HG02870 (cell line): Measurements from ENCODE around the gene FHL1.
"Not testable (repeated sequence)": the region's sequence is repeated elsewhere in the genome, so short reads cannot be mapped to it uniquely, and the experiment has no call there.

Experiments used
- ATAC-seq: cut with Tn5 transposase; IDR thresholded peaks from one replicate; pipeline ENCODE4 v1.9.1; 2021; ENCODE audit warnings: mild to moderate bottlenecking, moderate library complexity; ENCODE audit not compliant: unreplicated experiment

Gene FHL1

DNA sequence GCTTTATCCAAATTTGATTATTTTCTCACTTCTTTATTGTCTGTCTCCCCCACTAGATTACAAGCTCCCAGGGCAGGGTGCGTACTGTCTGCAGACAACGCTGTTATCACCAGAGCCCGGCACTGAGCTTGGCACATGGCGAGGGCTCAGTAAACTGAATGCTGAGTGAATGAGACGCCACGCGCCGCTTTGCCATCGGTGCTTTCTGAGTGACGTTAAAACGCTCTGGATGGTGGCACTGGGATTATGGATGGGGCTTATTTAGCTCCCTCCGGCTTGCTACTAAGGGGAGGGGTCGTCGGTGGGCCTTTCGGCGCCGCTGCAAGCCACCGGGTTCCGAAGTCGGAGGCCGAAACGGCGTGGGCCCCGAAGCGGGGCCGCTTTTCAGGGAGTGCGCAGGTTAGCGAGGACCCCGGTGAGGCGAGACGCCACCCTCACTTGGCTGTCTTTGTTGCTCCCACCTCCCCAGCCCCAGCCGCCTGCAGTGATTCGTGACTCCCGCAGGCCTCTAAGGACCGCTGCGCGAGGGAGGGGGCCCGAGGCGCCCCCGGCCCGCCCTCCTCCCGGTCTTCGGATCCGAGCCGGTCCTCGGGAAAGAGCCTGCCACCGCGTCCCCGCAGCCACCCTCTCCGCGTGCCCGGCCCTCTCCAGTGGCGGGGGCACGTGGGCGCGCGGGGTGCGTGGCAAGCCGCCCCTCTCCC is 569 bp upstream of the FHL1 start:
- ATAC-seq: no peak

GRCh38 chrX:136147976-136148375 is 643 bp downstream of the FHL1 start:
- ATAC-seq: no peak

DNA sequence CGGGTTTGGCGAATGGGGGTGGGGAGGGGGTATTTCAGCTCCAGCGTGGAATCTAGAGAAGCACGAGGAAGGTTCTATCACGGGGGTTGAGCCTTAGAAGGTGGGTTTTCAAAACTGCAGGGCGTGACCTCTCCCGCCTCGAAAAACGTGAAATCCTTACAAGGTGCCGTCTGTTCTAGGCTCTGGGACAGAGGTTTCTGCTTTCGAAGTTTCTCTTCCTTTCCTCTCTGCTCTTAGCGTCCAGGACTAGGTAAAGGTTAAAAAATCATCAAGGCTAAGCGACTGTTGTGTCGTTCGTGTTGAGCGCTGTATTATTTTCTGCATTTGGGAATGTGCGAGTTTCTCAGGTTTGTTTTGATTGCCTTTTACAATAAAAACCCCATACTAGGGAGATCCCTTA is 1.1 kb downstream of the FHL1 start:
- ATAC-seq: no peak

GRCh38 chrX:136154998-136155397 is 7.7 kb downstream of the FHL1 start:
- ATAC-seq: no peak

GRCh38 chrX:136156560-136157117 is 9.3 kb downstream of the FHL1 start:
- no peak for ATAC-seq

GRCh38 chrX:136157187-136157586 is 9.9 kb downstream of the FHL1 start:
- ATAC-seq: no peak

- ATAC-seq: no peak
Observed at GRCh38 chrX:136158685-136159084, 11.4 kb downstream of the FHL1 start.

DNA sequence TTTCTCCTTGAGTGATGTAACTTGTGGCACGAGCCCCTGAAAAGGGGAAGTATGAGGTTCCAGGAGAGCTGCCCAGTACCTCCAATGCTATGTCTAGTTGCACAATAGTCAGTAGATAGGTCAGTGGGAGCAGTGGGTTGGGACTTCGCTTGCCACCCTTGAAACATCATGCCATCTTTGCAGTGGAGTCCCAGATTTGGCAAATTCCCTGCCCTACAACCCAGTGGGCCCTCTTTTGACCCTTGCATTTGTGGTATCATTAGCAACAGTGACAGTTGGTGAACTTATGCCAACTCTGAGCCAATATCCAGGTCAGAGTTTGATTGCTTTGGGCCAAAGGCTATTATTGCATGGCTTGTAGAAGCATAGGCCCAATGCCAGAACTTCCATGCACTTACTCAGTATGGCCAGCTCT is 12.3 kb downstream of the FHL1 start:
- ATAC-seq: no peak

DNA sequence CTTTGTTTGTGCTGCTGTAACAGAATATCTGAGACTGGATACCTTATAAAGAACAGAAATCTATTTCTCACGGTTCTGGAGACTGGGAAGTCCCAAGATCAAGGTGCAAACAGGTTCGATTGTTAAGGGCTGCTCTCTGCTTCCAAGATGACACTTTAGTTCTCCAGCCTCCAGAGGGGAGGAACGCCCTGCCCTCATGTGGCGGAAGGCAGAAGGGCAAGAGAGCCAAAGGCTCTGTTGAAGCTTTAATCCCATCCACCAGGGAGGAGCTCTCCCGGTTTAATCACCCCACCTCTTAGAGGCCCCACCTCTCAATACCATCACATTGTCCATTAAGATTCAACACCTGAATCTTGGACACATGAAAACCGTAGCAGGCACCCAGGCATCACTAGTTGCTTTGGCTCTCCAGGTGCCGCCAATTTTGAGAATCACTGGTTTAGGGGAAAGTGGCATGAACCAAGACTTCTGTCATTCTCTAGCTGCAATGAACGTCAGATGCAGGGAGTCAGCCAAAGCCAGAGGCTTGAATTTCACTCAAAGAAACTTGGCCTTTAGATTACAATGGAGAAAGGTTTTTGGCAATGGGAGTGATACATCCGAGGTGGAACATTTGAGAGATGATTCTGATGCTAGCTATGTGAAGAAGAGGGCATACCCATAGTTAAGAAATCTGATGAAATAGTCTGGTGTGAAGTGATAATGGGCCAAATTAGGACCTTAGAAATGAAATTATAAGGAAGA is 15.7 kb downstream of the FHL1 start:
- peak; percentile 85 for ATAC-seq

- ATAC-seq: no peak
Observed at GRCh38 chrX:136163689-136164088, 16.4 kb downstream of the FHL1 start.

DNA sequence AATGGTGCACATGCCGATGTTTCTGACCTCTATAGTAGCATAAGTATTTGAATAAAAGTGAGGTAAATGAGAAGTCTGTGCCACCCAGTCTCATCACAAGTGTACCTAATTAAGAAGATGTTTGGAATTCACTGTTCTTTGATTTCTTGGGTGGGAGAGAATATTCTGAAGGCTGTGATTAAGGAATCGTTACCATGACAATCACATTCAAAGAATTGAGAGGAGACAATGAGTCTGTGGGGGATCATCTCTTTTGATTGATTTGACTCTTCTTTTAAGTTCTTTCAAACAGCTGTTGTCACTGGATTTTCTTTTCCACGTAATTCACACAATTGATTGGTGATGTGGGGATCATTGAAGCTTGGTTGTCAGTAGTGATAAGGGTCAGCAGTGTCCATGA is 18.1 kb downstream of the FHL1 start:
- no peak for ATAC-seq

DNA sequence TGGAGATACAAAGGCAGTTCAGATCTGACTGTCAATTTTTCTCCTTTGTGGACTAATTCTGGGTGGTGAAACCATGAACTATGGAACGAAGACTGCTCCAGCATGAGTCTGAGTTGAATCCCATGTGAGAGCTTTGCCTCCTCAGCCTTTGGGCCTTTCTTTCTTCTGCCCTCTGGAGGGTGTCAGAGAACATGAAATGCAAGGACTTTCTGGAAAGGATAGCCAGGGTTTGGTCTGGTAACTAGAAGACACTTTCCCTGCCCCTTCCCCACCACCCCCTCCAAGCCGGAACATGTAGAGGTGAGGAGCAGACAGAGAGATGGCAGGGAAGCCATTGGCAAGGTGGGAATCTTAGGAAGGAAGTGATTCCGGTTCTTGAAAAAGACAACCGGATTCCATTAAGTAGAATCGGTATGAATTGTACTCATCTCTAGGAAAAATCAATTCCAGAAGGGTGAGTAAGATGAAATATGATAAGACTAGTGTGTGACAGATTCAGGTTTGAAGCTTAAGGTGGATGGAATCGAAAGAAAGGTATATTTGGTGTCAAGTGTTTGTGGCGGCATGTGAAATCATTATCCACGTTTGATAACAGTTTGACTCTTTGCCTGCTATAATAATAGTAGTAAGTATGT is 19.0 kb downstream of the FHL1 start:
- no peak for ATAC-seq

DNA sequence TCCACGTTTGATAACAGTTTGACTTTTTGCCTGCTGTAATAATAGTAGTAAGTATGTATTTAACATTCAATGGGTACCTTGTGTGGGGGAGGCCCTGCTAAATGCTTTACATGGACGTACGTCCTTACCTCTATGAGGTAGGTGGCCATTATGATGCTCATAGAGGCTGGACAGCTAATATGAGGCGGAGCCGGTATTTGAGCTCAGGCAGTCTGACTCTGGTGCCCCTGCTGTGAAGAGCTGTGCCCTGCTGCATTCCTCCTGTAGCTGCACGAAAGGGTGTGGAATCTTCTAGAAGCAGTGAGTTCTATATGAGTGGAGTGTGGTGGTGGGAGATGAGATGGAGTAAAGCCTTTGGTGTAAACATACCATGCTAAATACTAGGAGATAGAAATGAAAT is 20.7 kb downstream of the FHL1 start:
- not testable (repeated sequence) for ATAC-seq

DNA sequence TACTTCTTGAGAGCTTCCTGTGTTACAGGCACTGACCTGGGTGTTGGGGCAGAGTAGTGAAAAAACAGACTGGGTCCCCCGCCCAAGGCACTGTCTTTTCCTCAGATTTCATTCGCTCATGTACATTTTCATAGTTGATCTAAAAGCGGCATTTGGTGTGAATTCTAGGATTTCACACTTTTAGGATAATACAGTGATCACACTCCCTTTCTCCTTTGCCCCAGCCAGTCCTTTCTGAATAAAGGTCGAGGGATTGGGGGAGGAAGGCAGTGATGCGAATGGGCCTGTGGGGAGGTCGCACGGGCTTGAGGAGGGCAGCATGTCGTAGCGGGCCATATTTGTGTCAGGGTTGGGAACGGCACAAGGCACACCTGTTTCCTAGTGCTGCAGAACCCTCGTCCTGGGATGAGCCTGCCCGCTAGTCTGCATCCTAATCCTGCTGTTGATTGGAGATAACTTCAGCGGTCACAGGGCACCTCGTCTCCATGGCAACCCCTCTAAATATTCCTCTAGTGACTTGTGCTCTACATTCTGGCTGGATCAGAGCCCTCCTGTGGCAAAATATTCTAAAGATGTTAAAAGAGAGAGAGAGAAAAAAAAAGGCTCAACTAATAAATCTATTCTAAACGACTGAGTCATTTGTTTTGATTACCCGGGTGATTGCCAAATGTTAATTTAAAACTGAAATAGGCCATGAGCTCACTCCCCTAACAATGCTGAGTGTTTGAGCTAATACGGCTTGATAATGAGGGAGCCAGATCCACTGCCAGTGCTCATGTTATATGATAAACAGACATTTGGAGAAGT is 21.8 kb downstream of the FHL1 start:
- no peak for ATAC-seq

DNA sequence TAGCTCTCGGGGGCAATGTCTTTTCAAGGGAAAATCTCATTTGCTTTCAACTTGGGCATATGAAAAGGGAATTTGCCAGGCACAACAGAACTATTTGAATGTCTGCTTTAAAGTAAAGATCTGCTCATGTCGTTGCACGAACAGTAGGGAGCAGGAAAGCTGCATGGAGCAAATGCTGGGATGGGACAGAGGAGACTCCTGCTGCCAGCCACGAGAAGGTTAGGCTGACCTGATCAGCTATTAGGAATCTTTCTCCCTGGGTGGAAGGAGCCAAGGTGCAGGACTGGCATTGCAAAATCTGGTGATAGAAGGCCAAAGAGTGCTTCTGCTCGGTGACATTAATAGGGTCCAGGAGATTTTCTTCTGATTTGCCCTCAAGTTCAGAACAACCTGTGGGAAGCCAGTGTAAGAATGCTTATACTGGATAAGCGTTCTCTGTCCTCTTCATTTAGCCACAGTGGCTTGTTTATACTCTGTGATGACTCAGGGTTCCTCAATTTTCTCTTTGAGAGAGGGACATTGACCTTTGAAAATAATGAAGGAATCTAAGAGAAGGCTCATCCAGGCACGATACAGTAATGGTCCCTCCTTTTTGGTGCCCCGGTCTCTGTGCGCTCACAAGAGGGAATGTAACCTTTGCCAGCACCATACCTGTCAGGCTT is 22.9 kb downstream of the FHL1 start:
- ATAC-seq: no peak

DNA sequence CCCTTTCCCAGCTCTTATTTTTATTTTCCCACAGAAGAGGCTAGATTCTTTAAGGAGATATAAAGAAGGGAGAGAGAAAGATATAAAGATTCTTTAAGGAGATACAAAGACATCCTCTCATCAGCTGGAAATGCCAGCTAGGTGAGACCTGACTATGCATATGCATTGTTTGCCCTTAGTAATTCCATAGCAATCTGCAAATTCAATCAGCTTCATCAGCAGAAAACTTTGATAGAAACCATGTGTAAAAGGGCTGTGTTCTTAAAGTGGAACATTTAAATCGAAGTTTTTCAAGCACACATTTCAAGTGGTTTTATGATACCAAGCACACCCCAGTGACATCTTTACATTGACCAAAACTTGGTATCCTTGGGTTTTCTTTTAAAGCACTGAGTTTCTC is 24.1 kb downstream of the FHL1 start:
- no peak for ATAC-seq

DNA sequence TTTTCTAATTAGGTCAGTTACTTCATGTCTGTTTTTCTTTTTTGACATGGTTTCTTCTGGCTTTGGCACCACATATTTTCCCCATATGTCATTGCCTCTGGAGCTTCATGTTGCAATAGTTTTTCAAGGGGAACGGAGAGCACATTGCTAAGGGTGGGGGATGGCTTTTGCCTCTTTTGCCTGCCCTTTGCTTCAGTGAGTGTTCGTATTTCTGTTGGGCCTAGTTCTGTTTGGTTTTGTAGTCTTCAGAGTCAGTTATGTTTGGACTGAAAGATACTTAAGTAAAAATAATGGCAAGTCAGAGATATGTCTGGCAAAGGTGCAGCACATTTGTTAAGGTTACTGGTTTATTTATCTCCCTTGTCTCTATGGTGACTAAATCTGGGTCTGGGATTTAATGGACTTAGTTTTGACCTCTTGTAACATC is 29.1 kb downstream of the FHL1 start:
- ATAC-seq: no peak

DNA sequence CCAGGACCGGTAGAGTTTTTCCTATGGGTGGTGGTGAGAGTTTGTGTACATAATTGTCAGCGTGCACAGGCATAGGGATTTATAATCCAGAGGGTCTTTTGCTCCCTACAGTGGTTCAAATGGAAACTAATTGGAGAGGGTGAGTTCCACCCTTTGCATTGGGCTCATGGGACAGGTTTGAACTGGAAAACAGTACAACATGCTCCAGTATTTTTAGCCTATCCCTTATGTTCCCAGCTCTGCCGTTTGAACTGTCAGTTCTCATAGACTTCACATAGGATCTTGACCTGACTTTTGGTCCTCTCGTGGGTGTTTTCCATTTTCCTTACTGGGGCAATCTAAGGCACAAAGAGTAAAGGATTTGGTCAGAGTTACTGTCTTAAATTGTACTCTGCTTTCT is 31.8 kb downstream of the FHL1 start:
- no peak for ATAC-seq

DNA sequence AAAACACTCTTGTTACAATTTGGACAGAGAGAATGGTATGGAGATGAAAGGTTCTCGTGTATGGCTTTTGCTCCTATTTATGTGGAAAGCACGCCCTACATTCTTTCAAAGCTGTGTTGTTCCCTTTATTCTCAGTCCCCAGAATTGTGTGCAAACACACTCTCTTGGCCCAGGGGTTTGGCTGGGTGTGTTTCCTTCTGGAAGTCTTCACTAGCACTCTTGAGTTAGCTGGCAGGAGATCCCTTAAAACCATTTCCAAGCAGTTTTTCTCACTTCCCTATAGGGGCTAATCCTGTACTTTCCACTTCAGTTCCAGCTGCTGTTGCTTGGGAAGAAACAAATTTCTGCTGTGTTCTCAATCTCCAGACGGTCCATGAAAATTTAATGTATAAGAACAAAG is 35.1 kb downstream of the FHL1 start:
- ATAC-seq: no peak

DNA sequence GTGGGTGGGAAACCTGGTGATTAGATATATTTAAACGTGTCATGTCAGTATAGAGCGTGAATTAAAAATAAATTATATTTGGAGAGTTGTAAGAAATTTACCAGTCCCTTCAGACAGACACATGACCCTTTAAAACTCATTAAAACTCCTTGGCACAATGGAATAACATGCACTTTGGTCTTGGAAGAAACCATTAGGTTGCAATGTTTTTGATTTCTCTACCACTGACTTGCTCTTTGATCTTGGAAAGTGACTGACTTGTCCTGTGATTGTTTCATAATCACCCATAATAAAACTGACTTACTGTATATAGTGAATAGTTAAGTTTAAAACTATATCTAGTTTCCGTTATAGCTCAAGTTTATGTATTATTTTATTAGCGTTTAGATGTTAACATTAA is 35.8 kb downstream of the FHL1 start:
- no peak for ATAC-seq
